NCI-H146 (cell line): Measurements from ENCODE around the gene GGNBP2.

Source experiments
- DNase-seq: peaks from one replicate; lab custom pipeline; 2025; lab: John Stamatoyannopoulos, UW

GGNBP2 gene

GRCh38 chr17:36629970-36630502 lies 85.3 kb downstream of the GGNBP2 start:
- DNase-seq: no peak

DNA sequence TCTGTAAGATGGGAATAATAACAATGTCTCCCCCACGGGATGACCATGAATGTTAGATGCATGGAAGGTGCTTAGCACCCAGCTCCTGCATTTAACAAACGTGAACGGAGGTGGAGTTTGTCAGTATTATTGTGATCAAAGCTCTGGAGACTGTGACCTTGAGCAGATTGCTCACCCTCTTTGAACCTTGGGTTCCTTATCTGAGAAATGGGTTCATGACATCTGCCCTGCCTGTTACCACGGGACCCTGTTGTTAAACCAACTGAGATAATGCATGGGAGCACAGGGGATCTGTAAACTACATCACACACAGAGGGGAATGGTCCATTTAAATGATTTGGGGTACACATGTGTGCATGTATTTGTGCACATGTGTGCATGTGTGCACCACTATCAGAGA lies 86.3 kb downstream of the GGNBP2 start:
- DNase-seq: no peak

GRCh38 chr17:36632916-36633771 lies 88.4 kb downstream of the GGNBP2 start:
- no peak for DNase-seq
